GM19463 (cell line): ENCODE data around the gene ARID4B.
"Not testable (repeated sequence)": the region's sequence is repeated elsewhere in the genome, so short reads cannot be mapped to it uniquely, and the experiment has no call there.

Source experiments
- ATAC-seq: cut with Tn5 transposase; IDR thresholded peaks from one replicate; pipeline ENCODE4 v1.9.1; 2021; ENCODE audit warnings: mild to moderate bottlenecking, moderate library complexity; ENCODE audit not compliant: unreplicated experiment

The ARID4B gene

DNA sequence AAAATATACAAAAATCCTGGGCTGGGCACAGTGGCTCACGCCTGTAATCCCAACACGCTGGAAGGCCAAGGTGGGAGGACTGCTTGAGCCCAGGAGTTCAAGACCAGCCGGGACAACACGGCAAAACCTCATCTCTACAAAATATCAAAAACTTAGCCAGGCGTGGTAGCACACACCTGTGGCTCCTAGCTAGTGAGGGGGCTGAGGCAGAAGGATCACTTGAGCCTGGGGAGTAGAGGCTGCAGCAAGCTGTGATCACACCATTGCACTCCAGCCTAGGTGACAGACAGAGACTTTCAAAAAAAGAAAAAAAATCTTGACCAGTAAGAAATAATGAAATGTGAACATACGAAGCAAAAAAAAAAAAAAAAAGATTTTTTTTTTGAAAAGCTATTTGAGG is 52.1 kb downstream of the ARID4B start:
- ATAC-seq: no peak

DNA sequence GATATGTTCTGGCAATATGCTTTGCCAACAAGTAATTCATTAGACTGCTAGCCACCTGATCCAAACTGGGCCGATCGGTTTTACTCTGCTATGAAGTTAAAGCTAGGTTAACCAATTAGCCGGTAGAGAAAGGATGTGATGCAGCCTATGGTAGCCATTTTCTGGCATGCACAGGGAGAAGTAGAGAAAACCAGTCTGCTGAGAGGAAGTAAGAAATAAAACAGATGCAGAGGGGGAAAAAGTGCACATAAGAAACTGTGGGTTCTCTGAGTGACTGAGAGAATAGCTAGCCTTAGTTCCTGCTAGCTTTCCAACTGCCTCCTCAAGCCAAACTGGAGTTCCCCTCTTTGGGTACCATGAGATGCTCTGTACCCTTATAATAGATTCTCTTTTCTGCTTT is 52.8 kb downstream of the ARID4B start:
- ATAC-seq: peak; percentile 74

DNA sequence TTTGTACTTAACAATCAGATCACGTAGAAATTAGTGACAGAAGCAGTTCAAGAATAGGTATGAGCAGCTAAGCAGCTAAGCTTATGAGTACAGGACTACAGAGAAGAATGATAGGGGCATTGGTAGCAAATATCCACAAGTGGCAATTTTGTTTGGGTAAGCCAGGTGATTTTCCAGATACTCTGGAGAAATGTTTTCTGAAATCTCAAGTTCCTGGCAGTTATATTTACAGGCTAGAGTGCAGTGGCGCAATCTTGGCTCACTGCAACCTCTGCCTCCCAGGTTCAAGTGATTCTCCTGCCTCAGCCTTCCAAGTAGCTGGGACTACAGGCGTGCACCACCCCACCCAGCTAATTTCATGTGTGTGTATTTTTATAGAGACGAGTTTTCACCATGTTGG is 55.1 kb downstream of the ARID4B start:
- no peak for ATAC-seq

DNA sequence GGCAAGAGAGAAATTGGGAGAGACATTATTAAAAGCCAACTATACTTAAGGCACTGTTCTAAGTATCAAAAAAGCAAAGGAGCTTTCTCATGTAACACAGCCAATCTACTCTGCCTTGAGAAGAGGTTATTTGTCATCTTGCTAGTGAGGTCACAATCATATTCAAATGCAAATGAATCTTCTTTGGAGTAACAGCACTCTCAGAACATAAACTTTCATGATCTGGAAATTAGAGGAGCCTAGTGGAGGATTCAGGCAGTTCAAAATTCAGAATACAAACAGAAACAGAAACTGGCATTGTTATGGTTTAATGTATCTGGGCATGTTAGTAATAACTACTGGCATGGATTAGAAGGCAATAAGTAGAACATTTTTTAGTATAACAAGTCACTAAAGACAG is 57.4 kb downstream of the ARID4B start:
- no peak for ATAC-seq

DNA sequence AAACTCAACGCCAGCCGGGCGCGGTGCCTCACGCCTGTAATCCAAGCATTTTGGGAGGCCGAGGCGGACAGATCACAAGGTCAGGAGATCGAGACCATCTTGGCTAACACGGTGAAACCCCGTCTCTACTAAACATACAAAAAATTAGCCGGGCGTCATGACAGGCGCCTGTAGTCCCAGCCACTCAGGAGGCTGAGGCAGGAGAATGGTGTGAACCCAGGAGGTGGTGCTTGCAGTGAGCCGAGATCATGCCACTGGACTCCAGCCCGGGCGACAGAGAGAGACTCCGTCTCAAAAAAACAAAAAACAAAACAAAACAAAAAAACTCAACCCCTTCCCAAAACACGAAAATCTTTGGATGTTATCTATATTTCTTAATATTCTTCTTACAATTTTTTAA is 58.0 kb downstream of the ARID4B start:
- not testable (repeated sequence) for ATAC-seq

DNA sequence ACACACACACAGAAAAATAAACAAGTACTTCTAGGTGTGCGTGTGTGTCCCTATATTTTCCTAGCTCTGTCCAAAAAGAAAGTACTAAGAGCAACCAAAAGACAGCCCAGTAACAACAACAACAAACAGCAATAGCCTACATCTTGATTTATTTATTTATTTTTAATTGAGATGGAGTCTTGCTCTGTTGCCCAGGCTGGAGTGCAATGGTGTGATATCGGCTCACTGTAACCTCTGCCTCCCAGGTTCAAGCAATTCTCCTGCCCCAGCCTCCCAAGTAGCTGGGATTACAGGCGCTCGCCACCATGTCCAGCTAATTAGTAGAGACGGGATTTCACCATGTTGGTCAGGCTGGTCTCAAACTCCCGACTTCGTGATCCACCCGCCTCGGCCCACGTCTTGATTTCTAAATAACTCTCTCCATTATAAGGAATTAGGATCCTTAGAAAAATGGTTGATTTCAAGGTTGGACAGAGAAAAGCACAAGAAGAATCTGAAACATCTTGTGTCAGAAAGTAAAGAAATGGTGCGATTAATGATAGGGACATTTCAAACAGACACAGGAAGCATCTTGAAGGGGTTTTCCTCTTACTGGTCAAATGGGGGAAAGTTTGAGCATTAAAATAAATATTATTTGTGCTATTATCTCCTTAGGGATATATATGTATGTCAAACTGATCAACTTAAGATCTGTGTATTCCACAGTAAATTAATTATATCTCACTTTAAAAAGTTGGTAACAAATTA is 59.4 kb downstream of the ARID4B start:
- ATAC-seq: no peak

DNA sequence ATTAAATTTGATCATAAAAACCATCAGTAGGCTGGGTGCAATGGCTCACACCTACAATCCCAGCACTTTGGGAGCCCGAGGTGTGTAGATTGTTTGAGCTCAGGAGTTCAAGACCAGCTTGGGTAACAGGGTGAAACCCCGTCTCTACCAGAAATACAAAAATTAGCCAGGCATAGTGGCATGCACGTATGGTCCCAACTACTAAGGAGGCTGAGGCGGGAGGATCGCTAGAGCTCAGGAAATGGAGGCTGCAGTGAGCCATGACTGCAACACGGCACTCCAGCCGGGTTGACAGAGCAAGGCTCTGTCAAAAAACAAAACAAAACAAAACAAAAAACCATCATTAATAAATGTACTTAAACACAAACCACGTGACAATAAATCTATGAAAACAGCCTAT is 61.0 kb downstream of the ARID4B start:
- ATAC-seq: no peak

DNA sequence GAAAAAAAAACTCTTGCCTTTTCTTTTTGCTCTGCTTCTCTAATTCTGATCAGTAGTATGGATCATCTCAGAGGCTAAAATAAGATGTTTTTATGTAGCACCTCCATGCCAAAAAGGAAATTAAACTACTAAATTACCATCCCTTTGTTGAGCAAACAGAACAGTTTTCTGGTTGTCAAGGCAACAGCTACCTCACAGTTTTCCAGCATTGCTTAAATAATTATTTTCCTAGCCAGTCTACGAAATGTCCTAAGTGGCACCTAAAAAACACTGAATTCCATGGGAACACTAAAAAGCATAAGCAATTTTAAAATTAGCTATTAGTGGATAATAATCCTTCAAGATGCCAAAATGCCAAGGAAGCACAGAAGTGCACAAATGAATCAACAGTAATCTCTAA is 61.7 kb downstream of the ARID4B start:
- no peak for ATAC-seq

DNA sequence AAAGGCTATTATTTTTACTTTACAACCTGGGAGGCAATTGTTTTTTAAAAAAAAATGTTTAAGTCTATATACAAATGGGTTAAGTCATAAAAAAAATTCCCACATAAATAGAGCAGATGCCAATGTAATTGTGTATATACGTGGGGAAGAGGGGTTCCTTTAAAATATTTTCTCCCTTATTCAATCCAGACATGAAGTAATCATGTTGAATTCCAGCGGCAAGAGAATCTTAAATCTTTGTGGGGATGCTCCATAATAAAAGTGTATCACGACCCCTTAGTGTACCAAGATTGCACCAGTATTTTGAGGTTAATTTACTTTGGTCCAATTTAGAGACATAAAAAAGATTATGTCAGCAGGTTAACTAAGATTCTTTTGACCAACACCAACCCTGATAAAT is 62.1 kb downstream of the ARID4B start:
- ATAC-seq: no peak

DNA sequence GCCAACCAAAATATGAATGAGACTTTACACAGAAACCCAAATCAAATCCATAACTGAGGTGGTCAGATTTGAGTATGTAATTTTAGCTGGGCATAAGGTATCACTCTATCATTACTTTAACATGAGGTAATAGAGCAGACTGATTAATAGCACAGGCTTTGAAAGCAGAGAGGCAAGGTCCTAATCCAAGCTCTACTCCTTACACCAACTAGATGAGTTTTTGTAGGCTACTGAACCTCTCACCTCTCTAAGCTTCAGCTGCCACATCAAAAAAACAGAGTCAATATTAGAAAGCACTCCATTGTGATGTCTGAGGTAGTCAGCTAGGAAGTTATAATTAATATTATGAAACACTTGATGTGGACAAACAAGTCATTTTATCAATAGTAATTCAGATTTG is 63.7 kb downstream of the ARID4B start:
- no peak for ATAC-seq

DNA sequence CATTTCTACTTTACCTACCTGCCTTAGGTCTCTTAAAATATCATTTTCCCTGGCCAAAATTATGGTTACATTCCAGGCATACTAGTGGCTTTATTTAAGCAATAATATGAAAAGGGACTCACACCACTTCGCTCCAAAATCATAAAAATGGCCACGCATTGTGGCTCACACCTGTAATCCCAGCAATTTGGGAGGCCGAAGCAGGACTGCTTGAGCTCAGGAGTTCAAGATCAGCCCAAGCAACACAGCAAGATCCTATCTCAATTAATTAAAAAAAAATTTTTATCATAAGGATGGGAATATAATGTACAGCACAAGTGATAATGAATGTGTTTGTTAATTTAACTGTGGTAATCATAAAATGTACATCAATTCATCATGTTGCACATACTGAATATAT is 65.4 kb downstream of the ARID4B start:
- no peak for ATAC-seq

DNA sequence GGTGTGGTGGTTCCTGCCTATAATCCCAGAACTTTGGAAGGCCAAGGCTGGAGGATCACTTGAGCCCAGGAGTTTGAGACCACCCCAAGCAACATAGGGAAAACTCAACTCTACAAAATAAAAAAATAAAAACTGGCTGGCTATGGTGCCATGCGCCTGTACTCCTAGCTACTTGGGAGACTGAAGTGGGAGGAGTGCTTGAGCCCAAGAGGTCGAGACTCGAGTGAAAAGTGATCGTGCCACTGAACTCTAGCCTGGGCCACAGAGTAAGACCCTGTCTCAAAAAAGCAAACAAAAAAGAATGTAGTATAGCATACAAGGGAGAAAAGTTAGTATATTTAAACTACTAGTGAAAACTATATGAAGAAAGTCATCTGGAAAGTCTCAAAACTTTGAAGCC is 66.7 kb downstream of the ARID4B start:
- no peak for ATAC-seq

DNA sequence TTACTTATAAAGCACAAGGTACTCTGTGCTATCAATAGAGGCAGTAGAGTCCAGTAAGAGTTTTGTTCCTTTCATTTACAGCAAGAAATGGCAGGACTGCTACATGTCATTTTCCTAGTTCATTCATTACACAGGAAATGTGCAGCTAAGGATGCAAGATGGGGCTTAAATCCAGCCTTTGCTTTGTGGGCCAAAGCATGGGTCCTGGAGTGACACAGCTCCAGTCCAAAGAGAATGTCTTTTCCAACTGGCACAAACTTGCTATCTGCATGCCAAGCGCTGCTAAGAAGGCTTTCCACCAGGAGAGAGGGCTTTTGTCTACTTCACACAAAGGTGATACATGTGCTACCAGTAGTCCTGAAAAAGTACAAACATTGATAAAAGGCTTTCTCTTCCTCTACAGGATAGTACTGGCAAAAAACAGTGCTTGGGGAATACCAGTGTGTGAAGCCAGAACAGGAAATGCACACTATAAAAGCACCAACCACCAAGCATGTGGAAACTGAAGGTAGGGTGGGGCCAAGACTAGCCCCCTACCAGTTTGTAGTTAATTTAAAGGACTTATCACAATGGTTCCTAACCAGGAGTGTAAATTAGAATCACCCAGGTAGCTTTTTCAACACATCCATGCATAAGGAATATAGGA is 68.7 kb downstream of the ARID4B start:
- ATAC-seq: peak; percentile 82

DNA sequence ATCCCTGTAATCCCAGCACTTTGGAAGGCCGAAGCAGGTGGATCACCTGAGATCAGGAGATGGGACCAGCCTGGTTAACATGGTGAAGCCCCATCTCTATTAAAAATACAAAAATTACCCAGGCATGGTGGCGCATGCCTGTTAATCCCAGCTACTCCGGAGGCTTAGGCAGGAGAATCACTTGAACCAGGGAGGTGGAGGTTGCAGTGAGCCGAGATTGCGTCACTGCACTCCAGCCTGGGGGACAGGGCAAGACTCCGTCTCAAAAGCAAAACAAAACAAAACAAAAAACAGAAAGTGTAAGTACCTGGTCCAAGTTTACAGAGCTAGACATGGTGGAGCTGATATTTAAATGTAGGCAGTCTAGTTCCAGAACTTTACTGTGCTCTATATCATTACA is 69.9 kb downstream of the ARID4B start:
- ATAC-seq: not testable (repeated sequence)

DNA sequence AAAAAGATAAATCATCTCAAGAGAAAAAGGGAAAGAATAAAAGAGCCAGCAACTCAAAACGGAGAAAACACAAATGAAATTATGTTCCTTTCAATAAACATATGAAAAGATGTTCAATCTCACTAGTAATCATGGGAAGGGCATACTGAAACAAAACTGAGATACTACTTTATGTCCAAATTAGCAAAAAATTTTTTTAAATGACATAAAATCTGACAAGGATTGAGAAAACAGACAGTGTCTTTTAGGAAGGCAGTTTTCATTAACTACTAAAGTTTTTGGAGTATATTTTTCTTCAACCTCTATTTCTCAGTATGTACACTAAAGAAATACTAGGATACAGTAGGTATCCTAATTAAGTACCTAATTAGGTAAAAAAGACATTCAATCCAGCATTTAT is 73.3 kb downstream of the ARID4B start:
- no peak for ATAC-seq

DNA sequence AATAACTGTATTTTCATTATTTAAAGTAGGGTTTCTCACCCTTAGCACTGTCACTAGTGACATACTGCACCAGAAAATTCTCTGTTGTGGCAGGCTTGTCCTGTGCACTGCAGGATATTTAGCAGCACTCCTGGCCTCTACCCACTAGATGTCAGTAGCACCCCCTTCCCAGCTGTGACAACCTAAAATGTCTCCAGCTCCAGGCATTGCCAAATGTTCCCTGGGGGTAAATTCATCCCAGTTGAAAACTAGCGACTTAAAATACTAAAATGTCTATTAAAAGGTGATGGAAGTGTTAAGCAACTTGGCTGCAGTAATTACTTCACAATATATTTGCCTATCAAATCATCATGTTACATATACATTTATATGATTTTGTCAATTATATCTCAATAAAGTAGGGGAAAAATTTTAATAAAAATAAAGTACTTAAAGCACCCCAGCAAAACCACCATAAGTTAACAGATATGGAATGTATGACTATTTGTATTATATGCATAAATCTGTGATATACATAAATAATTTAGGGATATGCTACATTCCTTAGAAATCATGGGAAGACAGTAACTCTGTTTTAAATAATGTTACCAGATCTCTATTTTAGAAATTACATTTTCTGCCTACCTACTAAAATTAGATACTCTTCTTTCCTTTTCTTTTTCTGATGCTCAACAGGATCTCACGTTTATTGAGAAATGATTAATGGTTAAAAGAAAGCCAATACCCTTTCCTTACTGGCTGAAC is 74.6 kb downstream of the ARID4B start:
- peak; percentile 62 for ATAC-seq

DNA sequence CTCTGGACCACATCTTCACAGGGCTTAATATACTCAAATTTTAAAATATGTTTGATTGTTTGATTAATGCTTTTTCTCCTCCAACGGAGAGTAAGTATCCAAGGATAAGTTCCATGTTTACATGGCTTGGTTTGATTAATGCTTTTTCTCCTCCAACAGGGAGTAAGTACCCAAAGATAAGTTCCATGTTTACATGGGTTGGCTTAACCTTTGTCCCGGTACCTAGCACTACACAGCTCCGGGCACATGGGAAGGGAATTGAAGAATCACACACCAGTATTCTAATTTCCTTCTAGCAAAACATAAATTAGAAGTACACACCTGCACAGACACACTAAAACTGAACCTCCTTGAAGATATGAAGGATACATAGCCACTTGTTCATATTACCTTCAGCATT is 77.5 kb downstream of the ARID4B start:
- no peak for ATAC-seq

DNA sequence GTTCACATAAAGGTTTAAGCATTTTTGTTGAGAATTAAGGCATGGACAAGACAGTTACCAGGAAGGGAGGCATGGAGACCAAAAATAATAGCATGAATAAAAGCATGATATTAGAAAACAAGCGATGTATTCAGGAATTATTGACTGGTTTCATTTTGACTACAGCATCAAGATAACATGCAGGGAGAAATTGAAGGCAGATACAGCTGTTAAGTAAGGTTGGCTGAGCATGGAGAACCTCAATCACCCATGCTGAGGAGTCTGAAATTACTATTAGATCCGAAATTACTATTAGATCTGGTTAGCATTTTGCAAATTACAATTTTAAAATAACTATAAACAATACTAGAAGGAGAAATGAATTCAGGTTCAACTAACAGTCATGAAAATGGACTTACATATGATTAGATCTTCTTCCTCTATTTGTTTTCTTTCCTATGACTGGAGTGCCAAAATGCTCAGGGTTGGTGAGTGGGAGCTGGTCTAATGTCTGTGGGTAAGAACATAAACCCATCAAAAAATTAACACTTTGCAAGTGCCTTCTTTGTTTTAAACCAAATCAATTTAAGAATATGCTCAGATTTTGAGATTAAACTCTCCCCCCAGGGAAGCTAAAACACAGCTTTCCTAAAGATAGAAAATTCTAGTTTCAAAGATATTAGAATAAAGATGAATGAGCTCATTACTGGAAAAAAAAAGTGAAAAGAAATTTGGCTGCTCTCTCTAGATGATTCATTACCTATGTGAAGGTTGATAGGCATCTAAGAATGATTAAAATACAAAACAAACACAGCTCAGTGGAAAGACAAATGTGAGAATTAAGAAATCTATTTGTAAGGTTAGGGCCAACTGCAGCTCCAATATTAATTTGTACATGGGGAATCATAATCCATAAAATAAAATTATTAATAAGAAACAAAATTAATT is 81.7 kb downstream of the ARID4B start:
- ATAC-seq: peak; percentile 51

DNA sequence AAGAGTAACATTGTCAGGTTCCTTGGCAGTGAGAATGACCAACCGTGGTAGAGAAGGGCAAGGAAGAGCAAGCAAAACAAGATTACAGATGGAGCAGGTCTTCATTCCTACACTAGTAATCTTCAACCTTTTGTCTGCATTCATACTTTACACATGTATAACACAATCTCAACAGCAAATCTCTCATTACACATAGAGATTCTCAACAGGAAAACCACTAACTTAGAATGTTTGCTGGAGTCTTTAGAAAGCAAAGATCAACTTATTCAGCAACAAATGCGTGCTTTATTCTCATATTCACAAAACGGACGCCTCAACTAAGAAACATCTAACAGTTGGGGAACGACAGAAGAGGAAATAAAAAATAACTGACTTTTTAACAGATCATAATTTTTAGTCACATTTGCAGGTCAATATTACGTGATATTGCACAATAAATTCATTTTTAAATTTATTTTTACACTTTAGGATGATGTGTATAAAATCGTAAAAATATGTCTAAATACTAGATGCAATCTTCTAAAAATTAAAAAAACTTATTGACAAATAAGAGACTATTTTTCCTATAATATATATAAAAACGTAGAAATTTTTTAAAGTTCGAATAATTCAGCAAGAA is 82.9 kb downstream of the ARID4B start:
- no peak for ATAC-seq

DNA sequence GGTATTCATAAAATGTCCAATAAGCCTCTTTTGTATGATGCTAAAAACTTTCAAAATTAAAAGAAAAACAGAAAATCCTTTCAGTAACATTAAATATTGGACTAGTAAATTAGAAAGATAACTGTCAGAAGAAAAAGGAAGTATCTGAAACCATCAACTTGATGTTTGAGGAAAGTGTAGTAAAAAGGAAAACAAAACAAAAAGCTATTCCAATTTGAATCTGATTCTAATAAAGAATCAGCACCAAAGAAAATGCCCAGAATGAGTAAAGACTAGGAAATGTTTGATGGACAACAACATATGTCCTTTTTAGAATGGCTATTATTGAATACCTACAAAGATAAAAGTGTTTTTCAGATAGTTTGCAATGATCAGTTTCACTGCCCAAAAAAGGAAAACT is 87.0 kb downstream of the ARID4B start:
- no peak for ATAC-seq

DNA sequence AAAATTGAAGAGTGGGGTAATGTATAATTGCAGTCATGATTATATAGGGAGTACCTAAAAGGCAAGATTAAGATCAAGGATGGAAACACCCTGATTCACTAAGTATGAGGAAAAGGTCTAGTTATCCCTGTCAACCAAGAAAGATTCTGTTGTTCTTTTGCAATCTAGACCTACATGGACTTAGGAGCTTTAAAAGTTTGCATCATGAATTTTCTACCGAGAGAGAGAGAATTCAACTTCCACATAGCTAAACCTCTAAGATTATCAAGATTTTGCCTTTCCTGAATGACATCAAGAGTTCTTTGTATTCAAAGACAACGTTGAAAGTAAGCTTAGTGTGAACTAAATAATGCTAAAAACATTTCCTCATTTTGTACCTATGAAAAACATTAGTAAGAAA is 88.1 kb downstream of the ARID4B start:
- ATAC-seq: no peak
